ENCODE results near the gene MYRFL. TPM values are rescaled to one million over a fixed set of nuclear protein-coding genes. Genes with fewer than 3 reads are reported as not detected.

The MYRFL gene
- total RNA-seq, 2 experiments from 2014 or later = not detected

DNA sequence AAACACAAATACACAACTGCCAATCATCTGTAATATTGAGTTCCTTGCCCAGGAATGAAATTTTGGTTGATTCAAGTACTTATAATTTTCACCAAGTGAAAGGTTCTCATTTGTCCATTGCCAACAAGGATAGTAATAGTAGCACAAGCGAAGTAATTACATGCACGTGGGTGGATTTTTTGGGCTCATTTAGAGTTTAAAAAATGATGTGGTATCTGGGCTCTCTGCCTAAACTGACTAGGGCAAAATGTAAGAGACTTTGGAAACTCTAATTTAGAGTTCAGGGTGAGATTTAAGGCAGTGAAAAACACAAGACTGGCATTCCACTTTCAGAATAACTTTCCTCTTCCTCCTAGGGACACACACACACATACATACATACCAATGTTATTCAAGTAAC is 111.7 kb downstream of the MYRFL start:
- Mint-ChIP-seq H3K4me3 (no peak overlapping the region), H3K9me3 (no peaks in the 10 kb centered on the region), H3K36me3 (ENCODE audit: low read depth) (no peaks in the 10 kb centered on the region), H3K4me1 (ENCODE audit: low read depth) (no peaks in the 10 kb centered on the region), H3K27ac (no peak overlapping the region), H3K27me3 (peaks cover 6% of the 10 kb centered on the region)
- POLR2A ChIA-PET = no interaction called here
- no peak for ATAC-seq
- no peak for TF ChIP-seq CTCF (IDR thresholded peaks at IDR 0.05)
- intact Hi-C loops (cut with micrococcal nuclease) = no loop called here
- CTCF ChIA-PET = no interaction called here
- no peak for DNase-seq

DNA sequence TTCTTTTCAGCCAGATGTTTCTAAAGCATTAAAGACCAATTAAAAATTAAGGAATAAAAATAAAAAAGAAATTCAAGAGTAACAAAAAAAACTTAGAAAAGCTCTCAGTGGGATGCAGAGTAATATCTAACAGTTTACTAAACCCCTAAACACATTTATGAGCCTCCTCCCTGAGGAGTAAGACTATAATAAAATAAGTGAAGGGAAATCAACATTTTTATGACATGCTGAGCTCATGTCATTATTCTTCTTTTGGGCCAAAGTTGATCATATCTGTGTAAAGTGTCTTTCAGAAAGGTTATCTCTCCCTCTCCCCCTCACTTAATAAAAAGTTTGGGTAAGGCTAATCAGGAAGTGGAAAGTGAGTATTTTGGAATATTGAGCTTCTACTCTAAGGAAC is 122.1 kb downstream of the MYRFL start:
- no peak overlapping the region for H3K27ac Mint-ChIP-seq
- intact Hi-C loops (cut with micrococcal nuclease) = no loop called here
- H3K4me1 Mint-ChIP-seq (ENCODE audit: low read depth) = no peaks in the 10 kb centered on the region
- H3K36me3 Mint-ChIP-seq (ENCODE audit: low read depth) = no peaks in the 10 kb centered on the region
- CTCF ChIA-PET = interaction anchor here (2.4 kb wide), 1 partner anchor 46 kb away, joined by 8 read pairs; no protein-coding TSS in a partner anchor
- no peaks in the 10 kb centered on the region for H3K27me3 Mint-ChIP-seq
- H3K4me3 Mint-ChIP-seq = no peak overlapping the region
- DNase-seq = no peak
- H3K9me3 Mint-ChIP-seq = no peaks in the 10 kb centered on the region
- TF ChIP-seq CTCF (IDR thresholded peaks at IDR 0.05) = no peak
- POLR2A ChIA-PET = no interaction called here
- ATAC-seq = no peak

- intact Hi-C loops (cut with micrococcal nuclease) = no loop called here
- Mint-ChIP-seq H3K27me3 (no peaks in the 10 kb centered on the region), H3K9me3 (no peaks in the 10 kb centered on the region), H3K36me3 (ENCODE audit: low read depth) (no peaks in the 10 kb centered on the region), H3K4me3 (no peak overlapping the region), H3K27ac (no peak overlapping the region), H3K4me1 (ENCODE audit: low read depth) (no peaks in the 10 kb centered on the region)
- POLR2A ChIA-PET = no interaction called here
- no peak for DNase-seq
- no peak for TF ChIP-seq CTCF (IDR thresholded peaks at IDR 0.05)
- CTCF ChIA-PET = interaction anchor here (2.4 kb wide), 1 partner anchor 47 kb away, joined by 8 read pairs; no protein-coding TSS in a partner anchor
- no peak for ATAC-seq
These were observed 122.9 kb downstream of the MYRFL start for GRCh38 chr12:69947897-69948296.

DNA sequence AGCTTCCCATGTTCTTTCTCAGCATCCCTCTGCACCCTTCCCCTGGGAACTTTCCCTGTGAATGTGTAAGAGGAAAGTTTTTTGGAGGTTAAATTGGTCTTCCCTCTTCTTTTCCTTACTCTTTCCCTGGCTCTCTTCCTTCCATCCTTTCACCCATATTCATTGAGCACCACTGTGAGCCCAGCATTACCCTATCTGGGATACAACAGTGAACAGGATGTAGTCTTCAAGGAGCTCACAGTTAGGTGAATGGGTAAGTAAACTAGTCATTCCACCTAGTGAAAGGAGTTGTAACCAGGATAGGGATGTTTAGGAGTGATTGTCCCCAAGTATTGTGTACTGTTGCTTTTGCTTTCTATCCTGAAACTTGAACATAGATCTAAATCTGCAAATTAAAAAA is 123.8 kb downstream of the MYRFL start:
- Mint-ChIP-seq H3K4me3 (no peak overlapping the region), H3K36me3 (ENCODE audit: low read depth) (no peaks in the 10 kb centered on the region), H3K9me3 (no peaks in the 10 kb centered on the region), H3K27me3 (no peaks in the 10 kb centered on the region), H3K4me1 (ENCODE audit: low read depth) (no peaks in the 10 kb centered on the region), H3K27ac (no peak overlapping the region)
- POLR2A ChIA-PET = no interaction called here
- CTCF ChIA-PET = no interaction called here
- DNase-seq = no peak
- ATAC-seq = no peak
- intact Hi-C loops (cut with micrococcal nuclease) = no loop called here
- no peak for TF ChIP-seq CTCF (IDR thresholded peaks at IDR 0.05)

DNA sequence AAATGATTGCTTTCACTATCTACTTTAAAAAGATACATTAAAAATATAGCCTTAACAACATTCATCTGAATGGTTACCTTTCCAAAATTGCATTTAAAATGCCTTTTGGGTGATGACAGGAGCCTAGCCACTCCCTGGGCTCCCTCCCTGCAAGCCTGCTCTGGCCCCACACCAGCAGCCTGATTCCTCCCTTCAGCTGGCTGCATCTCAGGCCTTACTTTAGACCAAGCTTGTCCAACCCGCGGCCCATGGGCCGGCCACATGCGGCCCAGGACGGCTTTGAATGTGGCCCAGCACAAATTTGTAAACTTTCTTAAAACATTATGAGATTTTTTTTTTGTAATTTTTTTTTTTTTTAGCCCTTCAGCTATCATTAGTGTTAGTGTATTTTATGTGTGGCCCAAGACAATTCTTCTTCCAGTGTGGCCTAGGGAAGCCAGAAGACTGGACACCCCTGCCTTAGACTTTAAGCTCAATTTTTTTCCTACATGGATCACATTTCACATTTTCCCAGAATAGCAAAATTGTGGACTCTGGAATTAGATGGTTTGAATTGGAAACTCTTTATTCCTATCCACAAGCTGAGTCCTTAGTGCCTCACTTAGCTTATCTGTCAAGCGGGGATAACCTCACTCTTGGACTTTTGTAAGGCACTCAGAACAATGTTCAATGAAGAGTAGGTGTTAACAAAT is 124.4 kb downstream of the MYRFL start:
- no peak overlapping the region for H3K27ac Mint-ChIP-seq
- no peaks in the 10 kb centered on the region for H3K36me3 Mint-ChIP-seq (ENCODE audit: low read depth)

More for the DNA sequence above, 124.4 kb downstream of the MYRFL start:
- DNase-seq (no peak), ATAC-seq (no peak)
- intact Hi-C loops (cut with micrococcal nuclease) = no loop called here
- TF ChIP-seq CTCF (IDR thresholded peaks at IDR 0.05) = no peak
- CTCF ChIA-PET = no interaction called here
- H3K4me3 Mint-ChIP-seq = no peak overlapping the region
- no peaks in the 10 kb centered on the region for H3K9me3 Mint-ChIP-seq
- POLR2A ChIA-PET = no interaction called here
- H3K27me3 Mint-ChIP-seq = no peaks in the 10 kb centered on the region
- no peaks in the 10 kb centered on the region for H3K4me1 Mint-ChIP-seq (ENCODE audit: low read depth)
